Stimulated activated CD4-positive, alpha-beta T cell treated with anti-CD3 and anti-CD28 coated beads, Interleukin-2, amount 100 ng/mL, for 4 hours (primary cell): ENCODE data around the gene TRIM64.
"Not testable (repeated sequence)": the region's sequence is repeated elsewhere in the genome, so short reads cannot be mapped to it uniquely, and the experiment has no call there.

Experiments
- DNase-seq: peaks from one replicate; pipeline ENCODE4 v3.0.0-alpha.2; 2020; ENCODE audit warnings: low read depth

Gene TRIM64

GRCh38 chr11:89965737-89966136 is at the start of gene TRIM64:
Gene TRIM64, plus strand, starts transcription at chr11:89966037. Its CDS starts 2,467 bp downstream, at chr11:89968504.
- DNase-seq: not testable (repeated sequence)

- no peak for DNase-seq
Measured at GRCh38 chr11:89922195-89922660, 43.6 kb upstream of the TRIM64 start, which contains the start of gene TRIM49D1. Gene TRIM49D1, minus strand, starts transcription at chr11:89922245. Its CDS starts 4,535 bp downstream, at chr11:89917710.

GRCh38 chr11:89923764-89924163 is 42.1 kb upstream of the TRIM64 start, which contains the start of gene TRIM49D2:
Gene TRIM49D2, plus strand, starts transcription at chr11:89924064. Its CDS starts 2,698 bp downstream, at chr11:89926762.
- DNase-seq: not testable (repeated sequence)

- not testable (repeated sequence) for DNase-seq
Measured at GRCh38 chr11:89960833-89961232, 5.0 kb upstream of the TRIM64 start.
